SH-SY5Y (cell line): ENCODE measurements around the gene RSRC1.

Experiments used
- GATA2 ChIP-seq: IDR thresholded peaks from 2 replicates; pipeline ENCODE4 v1.6.1; 2011; ENCODE audit warnings: mild to moderate bottlenecking, low read depth, low read length
- GATA3 ChIP-seq: IDR thresholded peaks from 2 replicates; pipeline ENCODE4 v1.6.1; 2011; ENCODE audit warnings: low read depth, mild to moderate bottlenecking, low read length, moderate library complexity

GRCh38 chr3:158369279-158369678 is 259.4 kb downstream of the RSRC1 start:
- TF ChIP-seq GATA2, result no peak
- no peak for TF ChIP-seq GATA3
